Measurements from ENCODE around the gene NEURL1.

DNA sequence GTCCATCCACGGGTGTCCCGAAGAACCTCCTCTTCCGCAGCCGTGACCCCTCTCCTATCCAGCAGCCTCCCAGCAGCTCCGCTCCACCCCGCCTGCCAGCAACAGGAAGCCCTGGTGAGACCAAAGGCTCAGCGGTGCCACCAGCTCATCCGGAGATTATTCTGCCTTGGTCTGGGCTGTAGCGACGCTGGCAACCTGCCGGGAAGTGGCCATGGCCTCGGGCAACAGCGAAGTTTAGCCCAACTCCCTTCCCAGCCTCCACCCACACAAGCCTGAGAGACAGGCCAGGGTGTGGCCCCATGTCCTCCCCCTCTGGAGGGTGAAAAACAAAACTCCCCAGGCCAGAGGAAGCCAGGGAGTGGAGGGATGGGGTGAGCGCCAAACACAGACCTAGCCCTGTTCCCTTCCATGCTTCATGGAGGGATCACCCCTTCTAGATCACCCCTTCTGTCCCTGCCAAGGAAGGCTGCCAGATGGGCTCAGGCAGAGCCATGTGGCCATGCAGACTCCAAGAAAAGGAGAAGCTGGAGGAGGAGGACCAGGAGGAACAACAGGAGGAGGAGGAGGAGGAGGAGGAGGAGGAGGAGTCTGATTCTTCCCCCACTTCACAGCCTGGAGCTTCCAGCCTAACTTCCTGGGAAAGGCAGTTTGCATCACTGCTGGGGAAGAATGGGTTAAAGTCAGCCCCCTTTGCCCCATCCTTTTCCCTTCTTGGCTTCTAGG lies 42.3 kb upstream of the NEURL1 start:
- TF ChIP-seq, protein P1, sequence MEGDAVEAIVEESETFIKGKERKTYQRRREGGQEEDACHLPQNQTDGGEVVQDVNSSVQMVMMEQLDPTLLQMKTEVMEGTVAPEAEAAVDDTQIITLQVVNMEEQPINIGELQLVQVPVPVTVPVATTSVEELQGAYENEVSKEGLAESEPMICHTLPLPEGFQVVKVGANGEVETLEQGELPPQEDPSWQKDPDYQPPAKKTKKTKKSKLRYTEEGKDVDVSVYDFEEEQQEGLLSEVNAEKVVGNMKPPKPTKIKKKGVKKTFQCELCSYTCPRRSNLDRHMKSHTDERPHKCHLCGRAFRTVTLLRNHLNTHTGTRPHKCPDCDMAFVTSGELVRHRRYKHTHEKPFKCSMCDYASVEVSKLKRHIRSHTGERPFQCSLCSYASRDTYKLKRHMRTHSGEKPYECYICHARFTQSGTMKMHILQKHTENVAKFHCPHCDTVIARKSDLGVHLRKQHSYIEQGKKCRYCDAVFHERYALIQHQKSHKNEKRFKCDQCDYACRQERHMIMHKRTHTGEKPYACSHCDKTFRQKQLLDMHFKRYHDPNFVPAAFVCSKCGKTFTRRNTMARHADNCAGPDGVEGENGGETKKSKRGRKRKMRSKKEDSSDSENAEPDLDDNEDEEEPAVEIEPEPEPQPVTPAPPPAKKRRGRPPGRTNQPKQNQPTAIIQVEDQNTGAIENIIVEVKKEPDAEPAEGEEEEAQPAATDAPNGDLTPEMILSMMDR (conservative IDR thresholded peaks at IDR 0.05), result no peak
- TF ChIP-seq EZH2 (IDR thresholded peaks at IDR 0.05; ENCODE audit: low read depth), result no peak
